Stimulated activated naive CD8-positive, alpha-beta T cell treated with anti-CD3 and anti-CD28 coated beads, Interleukin-15, Interleukin-2, amounts not matched to agents 100 ng/mL and 50 ng/mL, for 24 hours (primary cell): Measurements from ENCODE around the gene CHRNA1.
A peak's percentile ranks its signal among the peaks of the same experiment; 100 is the strongest.
"Not testable (repeated sequence)": the region's sequence is repeated elsewhere in the genome, so short reads cannot be mapped to it uniquely, and the experiment has no call there.

Experiments used
- H3K27ac Mint-ChIP-seq: one replicate; pipeline ENCODE4 v1.8.0; 2021; ENCODE audit warnings: mild to moderate bottlenecking, mixed read lengths
- H3K27me3 Mint-ChIP-seq: one replicate; pipeline ENCODE4 v1.8.0; 2021; ENCODE audit warnings: mixed read lengths
- H3K36me3 Mint-ChIP-seq: one replicate; pipeline ENCODE4 v1.8.0; 2021; ENCODE audit warnings: low read depth, mixed read lengths
- H3K4me1 Mint-ChIP-seq: one replicate; pipeline ENCODE4 v1.8.0; 2021; ENCODE audit warnings: low read depth, mixed read lengths
- H3K4me3 Mint-ChIP-seq: one replicate; pipeline ENCODE4 v1.8.0; 2021; ENCODE audit warnings: mild to moderate bottlenecking, mixed read lengths
- H3K9me3 Mint-ChIP-seq: one replicate; pipeline ENCODE4 v1.8.0; 2021; ENCODE audit warnings: mixed read lengths

The CHRNA1 gene

GRCh38 chr2:174728096-174728495, 36.2 kb downstream of the CHRNA1 start:
- no peak overlapping the region for H3K4me3 Mint-ChIP-seq

DNA sequence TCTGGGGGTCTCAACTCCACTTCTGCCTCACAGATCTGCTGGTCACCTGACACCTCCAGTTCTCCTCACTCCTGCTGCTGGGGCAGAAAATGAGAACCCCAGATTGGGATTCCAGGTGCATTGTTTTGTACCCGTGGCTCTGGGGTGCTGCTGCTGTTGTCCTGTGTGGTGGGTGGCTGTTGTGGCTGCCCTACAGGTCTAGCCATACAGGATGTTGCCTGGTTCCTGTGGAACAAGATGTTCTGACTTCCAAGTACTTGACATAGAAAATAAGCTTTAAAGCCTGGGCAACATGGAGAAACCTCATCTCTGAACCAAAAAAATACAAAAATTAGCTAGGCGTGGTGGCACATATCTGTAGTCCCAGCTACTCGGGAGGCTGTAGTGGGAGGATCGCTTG, 38.1 kb downstream of the CHRNA1 start:
- Mint-ChIP-seq H3K4me3 (no peak overlapping the region), H3K27ac (no peak overlapping the region), H3K9me3 (no peaks in the 10 kb centered on the region), H3K27me3 (peaks cover 14% of the 10 kb centered on the region), H3K36me3 (no peaks in the 10 kb centered on the region), H3K4me1 (peaks cover 21% of the 10 kb centered on the region)

More at GRCh38 chr2:174728096-174728495, 36.2 kb downstream of the CHRNA1 start:
- Mint-ChIP-seq H3K27ac (no peak overlapping the region), H3K4me1 (peaks cover 21% of the 10 kb centered on the region), H3K9me3 (no peaks in the 10 kb centered on the region), H3K27me3 (peaks cover 25% of the 10 kb centered on the region), H3K36me3 (no peaks in the 10 kb centered on the region)

GRCh38 chr2:174722942-174723592, 41.2 kb downstream of the CHRNA1 start:
- Mint-ChIP-seq H3K4me1 (peaks cover 16% of the 10 kb centered on the region), H3K27me3 (peaks cover 10% of the 10 kb centered on the region), H3K27ac (no peak overlapping the region), H3K36me3 (no peaks in the 10 kb centered on the region), H3K9me3 (no peaks in the 10 kb centered on the region), H3K4me3 (no peak overlapping the region)

DNA sequence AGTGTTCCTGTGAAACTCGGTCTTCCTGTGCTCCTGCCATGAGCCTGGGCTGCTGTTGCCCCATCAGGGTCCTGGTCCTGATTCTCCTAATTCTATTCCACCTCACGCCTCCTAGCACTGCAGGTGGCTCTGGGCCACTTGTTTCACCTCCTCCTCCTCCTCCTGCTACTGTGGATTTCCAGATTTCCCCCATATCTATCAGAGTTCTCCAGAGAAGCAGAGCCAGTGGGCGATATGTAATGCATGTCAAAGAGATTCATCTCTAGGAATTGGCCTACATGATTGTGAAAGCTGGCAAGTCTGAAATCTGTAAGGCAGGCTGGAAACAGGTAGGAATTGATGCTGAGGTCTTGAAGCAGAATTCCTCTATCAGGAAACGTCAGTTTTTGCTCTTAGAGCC, 45.3 kb downstream of the CHRNA1 start:
- H3K4me3 Mint-ChIP-seq: no peak overlapping the region

DNA sequence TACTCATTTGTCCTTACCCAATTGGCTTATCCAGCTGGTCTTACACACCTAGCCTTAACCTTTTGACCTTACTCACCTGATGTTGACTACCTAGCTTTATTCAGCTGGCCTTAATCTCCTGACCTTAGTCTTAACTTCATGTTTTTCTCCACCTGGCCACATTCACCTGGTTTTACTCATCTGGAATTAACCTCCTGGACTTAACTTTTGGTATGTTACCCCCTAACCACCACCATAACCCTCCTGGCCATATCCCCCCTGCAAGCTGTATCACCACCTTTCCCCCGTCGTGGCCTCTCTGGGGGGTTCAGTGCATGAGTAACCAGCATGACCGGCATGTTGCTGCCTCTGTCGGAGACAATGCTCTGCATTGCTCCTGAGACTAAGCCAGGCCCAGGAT, 45.7 kb downstream of the CHRNA1 start:
- no peaks in the 10 kb centered on the region for H3K36me3 Mint-ChIP-seq
- no peaks in the 10 kb centered on the region for H3K9me3 Mint-ChIP-seq
- peaks cover 28% of the 10 kb centered on the region for H3K4me1 Mint-ChIP-seq
- no peak overlapping the region for H3K27ac Mint-ChIP-seq
- H3K4me3 Mint-ChIP-seq: no peak overlapping the region
- H3K27me3 Mint-ChIP-seq: peaks cover 8% of the 10 kb centered on the region

More for the DNA sequence above, 45.3 kb downstream of the CHRNA1 start:
- H3K36me3 Mint-ChIP-seq: no peaks in the 10 kb centered on the region
- peaks cover 8% of the 10 kb centered on the region for H3K27me3 Mint-ChIP-seq
- no peak overlapping the region for H3K27ac Mint-ChIP-seq
- peaks cover 28% of the 10 kb centered on the region for H3K4me1 Mint-ChIP-seq
- H3K9me3 Mint-ChIP-seq: no peaks in the 10 kb centered on the region

DNA sequence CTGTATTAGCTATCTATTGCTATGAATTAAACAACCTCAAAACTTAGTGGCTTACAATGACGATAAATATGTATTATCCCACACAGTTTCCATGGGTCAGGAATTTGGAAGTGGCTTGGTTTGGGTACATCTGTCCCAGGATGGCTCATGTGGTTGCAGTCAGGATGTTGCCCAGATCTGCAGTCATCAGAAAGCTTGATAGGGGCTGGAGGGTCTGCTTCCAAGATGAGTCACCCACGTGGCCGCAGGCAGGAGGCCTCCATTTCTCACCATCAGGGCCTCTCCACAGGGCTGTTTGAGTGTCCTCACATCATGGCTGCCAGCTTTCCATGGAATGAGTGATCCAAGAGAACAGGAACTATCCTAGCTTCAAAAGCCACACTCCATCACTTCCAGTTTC, 46.4 kb downstream of the CHRNA1 start:
- Mint-ChIP-seq H3K4me1 (peaks cover 28% of the 10 kb centered on the region), H3K9me3 (no peaks in the 10 kb centered on the region), H3K27me3 (peaks cover 8% of the 10 kb centered on the region), H3K4me3 (no peak overlapping the region), H3K27ac (no peak overlapping the region), H3K36me3 (no peaks in the 10 kb centered on the region)

DNA sequence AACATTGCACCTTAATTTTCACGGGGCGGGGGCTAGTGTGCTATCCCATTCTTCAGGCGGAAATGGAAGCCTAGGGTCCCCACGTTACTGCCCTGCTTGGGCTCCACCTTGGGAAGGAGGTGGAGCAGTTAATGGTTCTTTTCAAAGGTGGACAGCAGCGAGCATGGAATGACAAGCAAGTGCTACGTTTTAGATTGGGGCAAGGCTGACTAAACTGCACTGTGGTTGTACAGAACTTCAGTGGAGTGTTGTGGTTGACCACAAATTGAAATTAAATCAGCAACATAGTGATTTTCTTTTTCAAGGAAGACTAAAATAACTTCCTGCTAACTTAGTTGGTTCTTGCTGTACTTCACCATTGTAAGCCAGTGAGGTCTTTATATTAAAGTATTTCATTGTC, 47.0 kb downstream of the CHRNA1 start:
- H3K36me3 Mint-ChIP-seq: no peaks in the 10 kb centered on the region
- H3K27ac Mint-ChIP-seq: no peak overlapping the region
- H3K4me3 Mint-ChIP-seq: peak overlapping the region; percentile 64
- peaks cover 8% of the 10 kb centered on the region for H3K27me3 Mint-ChIP-seq
- H3K4me1 Mint-ChIP-seq: peaks cover 28% of the 10 kb centered on the region
- H3K9me3 Mint-ChIP-seq: no peaks in the 10 kb centered on the region

- Mint-ChIP-seq H3K36me3 (no peaks in the 10 kb centered on the region), H3K9me3 (no peaks in the 10 kb centered on the region), H3K4me3 (peak overlapping the region; percentile 30), H3K4me1 (peaks cover 28% of the 10 kb centered on the region), H3K27ac (no peak overlapping the region), H3K27me3 (peaks cover 8% of the 10 kb centered on the region)
Observed at GRCh38 chr2:174716785-174717184, 47.5 kb downstream of the CHRNA1 start.

GRCh38 chr2:174713686-174714085, 50.6 kb downstream of the CHRNA1 start:
- no peaks in the 10 kb centered on the region for H3K36me3 Mint-ChIP-seq
- peaks cover 22% of the 10 kb centered on the region for H3K4me1 Mint-ChIP-seq
- peaks cover 5% of the 10 kb centered on the region for H3K27me3 Mint-ChIP-seq
- no peaks in the 10 kb centered on the region for H3K9me3 Mint-ChIP-seq
- no peak overlapping the region for H3K4me3 Mint-ChIP-seq
- H3K27ac Mint-ChIP-seq: no peak overlapping the region

DNA sequence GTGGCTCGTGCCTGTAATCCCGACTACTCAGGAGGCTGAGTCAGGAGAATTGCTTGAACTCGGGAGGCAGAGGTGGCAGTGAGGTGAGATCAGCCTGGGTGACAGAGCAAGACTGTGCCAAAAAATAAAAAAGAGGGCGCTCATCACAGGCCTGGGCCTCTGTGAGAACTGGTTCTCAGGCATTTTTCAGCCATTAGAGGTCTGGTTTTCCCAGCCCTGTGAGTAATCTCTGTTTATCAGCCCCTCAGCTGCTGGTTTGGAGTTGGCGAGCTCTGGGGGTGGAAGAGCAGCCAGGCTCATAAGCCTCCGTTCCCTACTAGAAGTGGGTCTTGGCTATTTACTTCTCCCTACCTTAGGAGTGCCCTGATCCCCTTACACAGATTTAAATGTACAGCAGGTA, 53.1 kb downstream of the CHRNA1 start:
- Mint-ChIP-seq H3K27ac (no peak overlapping the region), H3K4me1 (no peaks in the 10 kb centered on the region), H3K4me3 (no peak overlapping the region), H3K36me3 (no peaks in the 10 kb centered on the region), H3K27me3 (peaks cover 13% of the 10 kb centered on the region), H3K9me3 (no peaks in the 10 kb centered on the region)

GRCh38 chr2:174709416-174710004, 54.8 kb downstream of the CHRNA1 start:
- not testable (repeated sequence) for H3K4me3 Mint-ChIP-seq, H3K4me1 Mint-ChIP-seq, H3K36me3 Mint-ChIP-seq, H3K9me3 Mint-ChIP-seq, H3K27ac Mint-ChIP-seq
- H3K27me3 Mint-ChIP-seq: peaks cover 13% of the 10 kb centered on the region

GRCh38 chr2:174708713-174709112, 55.6 kb downstream of the CHRNA1 start:
- no peak overlapping the region for H3K27ac Mint-ChIP-seq
- no peaks in the 10 kb centered on the region for H3K36me3 Mint-ChIP-seq
- H3K9me3 Mint-ChIP-seq: no peaks in the 10 kb centered on the region
- H3K27me3 Mint-ChIP-seq: peaks cover 13% of the 10 kb centered on the region
- no peaks in the 10 kb centered on the region for H3K4me1 Mint-ChIP-seq
- no peak overlapping the region for H3K4me3 Mint-ChIP-seq

- H3K27ac Mint-ChIP-seq: no peak overlapping the region
- H3K36me3 Mint-ChIP-seq: no peaks in the 10 kb centered on the region
Observed at GRCh38 chr2:174705321-174705720, 59.0 kb downstream of the CHRNA1 start.

GRCh38 chr2:174704642-174705041, 59.6 kb downstream of the CHRNA1 start:
- H3K9me3 Mint-ChIP-seq: no peaks in the 10 kb centered on the region
- H3K4me1 Mint-ChIP-seq: no peaks in the 10 kb centered on the region
- peaks cover 13% of the 10 kb centered on the region for H3K27me3 Mint-ChIP-seq
- H3K4me3 Mint-ChIP-seq: no peak overlapping the region
- H3K27ac Mint-ChIP-seq: no peak overlapping the region
- H3K36me3 Mint-ChIP-seq: no peaks in the 10 kb centered on the region

More at GRCh38 chr2:174705321-174705720, 59.0 kb downstream of the CHRNA1 start:
- H3K9me3 Mint-ChIP-seq: no peaks in the 10 kb centered on the region
- no peaks in the 10 kb centered on the region for H3K4me1 Mint-ChIP-seq
- no peak overlapping the region for H3K4me3 Mint-ChIP-seq
- peaks cover 13% of the 10 kb centered on the region for H3K27me3 Mint-ChIP-seq

DNA sequence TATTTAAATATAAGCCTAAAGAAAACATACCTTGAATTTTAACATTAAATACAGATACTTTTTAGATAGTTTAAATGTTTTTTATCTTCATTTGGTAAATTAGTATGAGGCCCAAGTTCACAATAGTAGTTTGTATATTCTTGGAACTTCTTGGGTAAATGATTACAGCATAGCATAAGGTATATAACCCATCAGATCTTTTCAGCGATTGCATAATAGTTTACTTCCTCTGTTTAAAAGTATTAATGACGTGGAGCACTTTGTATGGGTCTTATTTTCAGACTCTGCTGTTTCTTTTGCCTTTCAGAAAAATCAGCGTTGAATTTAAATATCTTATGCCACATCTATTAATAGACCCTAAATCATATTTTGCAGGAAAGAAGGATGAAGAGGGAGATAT, 60.2 kb downstream of the CHRNA1 start:
- no peaks in the 10 kb centered on the region for H3K4me1 Mint-ChIP-seq
- no peaks in the 10 kb centered on the region for H3K9me3 Mint-ChIP-seq
- no peak overlapping the region for H3K27ac Mint-ChIP-seq
- H3K36me3 Mint-ChIP-seq: no peaks in the 10 kb centered on the region
- H3K4me3 Mint-ChIP-seq: no peak overlapping the region
- H3K27me3 Mint-ChIP-seq: peaks cover 12% of the 10 kb centered on the region

GRCh38 chr2:174703430-174703829, 60.8 kb downstream of the CHRNA1 start:
- Mint-ChIP-seq H3K4me1 (no peaks in the 10 kb centered on the region), H3K4me3 (no peak overlapping the region), H3K27me3 (peaks cover 6% of the 10 kb centered on the region), H3K36me3 (no peaks in the 10 kb centered on the region), H3K27ac (no peak overlapping the region), H3K9me3 (no peaks in the 10 kb centered on the region)
